T-helper 17 cell (primary cell): ENCODE measurements around the gene CD274. TPM values are rescaled to one million over a fixed set of nuclear protein-coding genes. Genes with fewer than 3 reads are reported as not detected.
"Not testable (repeated sequence)": the region's sequence is repeated elsewhere in the genome, so short reads cannot be mapped to it uniquely, and the experiment has no call there.

Source experiments
- ATAC-seq: fragments of 150-1000 bp; cut with Tn5 transposase; 2 replicates; pipeline ENCODE4 v1.10.0; 2021; ENCODE audit warnings: mild to moderate bottlenecking, moderate library complexity
- DNase-seq, 3 donors: peaks; one replicate each; pipeline versions ENCODE4 v3.0.0 to v3.0.0-alpha.2; 2020 to 2021
- H3K9me3 ChIP-seq: one replicate; pipeline ENCODE4 v1.7.0; 2013; ENCODE audit warnings: low read length, mild to moderate bottlenecking; ENCODE audit not compliant: control insufficient read depth, poor library complexity, severe bottlenecking
- H3K27ac Mint-ChIP-seq: one replicate; pipeline ENCODE4 v1.8.0; 2022; ENCODE audit warnings: mild to moderate bottlenecking, moderate library complexity, mixed read lengths
- H3K27me3 Mint-ChIP-seq: one replicate; pipeline ENCODE4 v1.8.0; 2022; ENCODE audit warnings: mixed read lengths
- H3K36me3 Mint-ChIP-seq: one replicate; pipeline ENCODE4 v1.8.0; 2022; ENCODE audit warnings: low read depth, mixed read lengths
- H3K4me1 Mint-ChIP-seq: one replicate; pipeline ENCODE4 v1.8.0; 2022; ENCODE audit warnings: mild to moderate bottlenecking, mixed read lengths
- H3K4me3 Mint-ChIP-seq: one replicate; pipeline ENCODE4 v1.8.0; 2022; ENCODE audit warnings: mild to moderate bottlenecking, moderate library complexity, mixed read lengths
- total RNA-seq, 4 donors: library from RNA in 2 of 4; stranded (reverse) in 2 of 4; gene quantifications; one replicate each; pipeline ENCODE4 v1.2.3 and lab custom pipeline; 2022 to 2026

Gene CD274
- total RNA-seq, 2 donors from 2014 or later = 4.7 to 6.7 TPM

- H3K9me3 ChIP-seq = no peaks in the 10 kb centered on the region
- ATAC-seq (no peak), DNase-seq (no peak)
- H3K27ac Mint-ChIP-seq = peak overlapping the region; percentile 73
- H3K4me1 Mint-ChIP-seq = peaks cover 19% of the 10 kb centered on the region
- no peaks in the 10 kb centered on the region for H3K27me3 Mint-ChIP-seq
- H3K4me3 Mint-ChIP-seq = no peak overlapping the region
- peaks cover 3% of the 10 kb centered on the region for H3K36me3 Mint-ChIP-seq
Measured at GRCh38 chr9:5460157-5460556, 9.8 kb downstream of the CD274 start.

- peaks cover 13% of the 10 kb centered on the region for H3K36me3 Mint-ChIP-seq
- peak overlapping the region; percentile 55 for H3K27ac Mint-ChIP-seq
- not testable (repeated sequence) for H3K4me3 Mint-ChIP-seq, DNase-seq, ATAC-seq, H3K9me3 ChIP-seq, H3K27me3 Mint-ChIP-seq
- peaks cover 10% of the 10 kb centered on the region for H3K4me1 Mint-ChIP-seq
Measured at GRCh38 chr9:5464831-5465330, 14.5 kb downstream of the CD274 start.

GRCh38 chr9:5466005-5466404 lies 15.7 kb downstream of the CD274 start:
- H3K9me3 ChIP-seq = no peaks in the 10 kb centered on the region
- Mint-ChIP-seq H3K4me3 (no peak overlapping the region), H3K27me3 (no peaks in the 10 kb centered on the region), H3K27ac (peak overlapping the region; percentile 55), H3K36me3 (peaks cover 13% of the 10 kb centered on the region), H3K4me1 (peaks cover 5% of the 10 kb centered on the region)
- no peak for DNase-seq
- no peak for ATAC-seq

GRCh38 chr9:5466766-5467165 lies 16.4 kb downstream of the CD274 start:
- Mint-ChIP-seq H3K27ac (peak overlapping the region; percentile 55), H3K36me3 (peaks cover 13% of the 10 kb centered on the region), H3K27me3 (no peaks in the 10 kb centered on the region)

GRCh38 chr9:5468850-5469249 lies 18.5 kb downstream of the CD274 start:
- no peaks in the 10 kb centered on the region for H3K9me3 ChIP-seq
- Mint-ChIP-seq H3K27me3 (no peaks in the 10 kb centered on the region), H3K4me1 (peaks cover 5% of the 10 kb centered on the region), H3K27ac (peak overlapping the region; percentile 16), H3K4me3 (no peak overlapping the region), H3K36me3 (peaks cover 13% of the 10 kb centered on the region)
- ATAC-seq (no peak), DNase-seq (no peak)

More at GRCh38 chr9:5466766-5467165, 16.4 kb downstream of the CD274 start:
- no peaks in the 10 kb centered on the region for H3K9me3 ChIP-seq
- ATAC-seq = no peak
- no peak for DNase-seq
- Mint-ChIP-seq H3K4me1 (peaks cover 5% of the 10 kb centered on the region), H3K4me3 (no peak overlapping the region)

GRCh38 chr9:5470122-5470521 lies 19.8 kb downstream of the CD274 start:
- H3K27ac Mint-ChIP-seq = peak overlapping the region; percentile 16
- no peak for DNase-seq
- H3K4me3 Mint-ChIP-seq = no peak overlapping the region
- no peaks in the 10 kb centered on the region for H3K27me3 Mint-ChIP-seq
- no peak for ATAC-seq
- H3K9me3 ChIP-seq = no peaks in the 10 kb centered on the region
- peaks cover 5% of the 10 kb centered on the region for H3K4me1 Mint-ChIP-seq
- H3K36me3 Mint-ChIP-seq = peaks cover 13% of the 10 kb centered on the region

GRCh38 chr9:5470816-5471215 lies 20.5 kb downstream of the CD274 start:
- H3K36me3 Mint-ChIP-seq = peaks cover 8% of the 10 kb centered on the region
- H3K4me3 Mint-ChIP-seq = no peak overlapping the region
- no peaks in the 10 kb centered on the region for H3K9me3 ChIP-seq
- DNase-seq (no peak), ATAC-seq (no peak)
- no peaks in the 10 kb centered on the region for H3K27me3 Mint-ChIP-seq
- H3K4me1 Mint-ChIP-seq = peaks cover 5% of the 10 kb centered on the region
- no peak overlapping the region for H3K27ac Mint-ChIP-seq

- H3K27ac Mint-ChIP-seq, H3K4me1 Mint-ChIP-seq, ATAC-seq, DNase-seq, H3K36me3 Mint-ChIP-seq, H3K9me3 ChIP-seq, H3K27me3 Mint-ChIP-seq, H3K4me3 Mint-ChIP-seq: not testable (repeated sequence)
Measured at GRCh38 chr9:5475611-5476010, 25.3 kb downstream of the CD274 start.

- no peak overlapping the region for H3K27ac Mint-ChIP-seq
- ATAC-seq (no peak), DNase-seq (no peak)
- H3K4me1 Mint-ChIP-seq = no peaks in the 10 kb centered on the region
- H3K4me3 Mint-ChIP-seq = no peak overlapping the region
- H3K9me3 ChIP-seq = no peaks in the 10 kb centered on the region
- no peaks in the 10 kb centered on the region for H3K36me3 Mint-ChIP-seq
- no peaks in the 10 kb centered on the region for H3K27me3 Mint-ChIP-seq
Measured at GRCh38 chr9:5478206-5478605, 27.9 kb downstream of the CD274 start.

- Mint-ChIP-seq H3K27ac (no peak overlapping the region), H3K27me3 (no peaks in the 10 kb centered on the region), H3K4me3 (no peak overlapping the region), H3K36me3 (no peaks in the 10 kb centered on the region), H3K4me1 (no peaks in the 10 kb centered on the region)
- ATAC-seq (no peak), DNase-seq (no peak)
- no peaks in the 10 kb centered on the region for H3K9me3 ChIP-seq
Measured at GRCh38 chr9:5479994-5480694, 29.8 kb downstream of the CD274 start.

- no peak for DNase-seq
- no peaks in the 10 kb centered on the region for H3K27me3 Mint-ChIP-seq
- no peak for ATAC-seq
- no peak overlapping the region for H3K27ac Mint-ChIP-seq
- H3K9me3 ChIP-seq = no peaks in the 10 kb centered on the region
- no peaks in the 10 kb centered on the region for H3K36me3 Mint-ChIP-seq
- no peaks in the 10 kb centered on the region for H3K4me1 Mint-ChIP-seq
- no peak overlapping the region for H3K4me3 Mint-ChIP-seq
Measured at GRCh38 chr9:5480919-5481318, 30.6 kb downstream of the CD274 start.

- Mint-ChIP-seq H3K4me3 (no peak overlapping the region), H3K27ac (no peak overlapping the region), H3K4me1 (no peaks in the 10 kb centered on the region), H3K27me3 (no peaks in the 10 kb centered on the region), H3K36me3 (no peaks in the 10 kb centered on the region)
- DNase-seq (no peak), ATAC-seq (no peak)
- H3K9me3 ChIP-seq = no peaks in the 10 kb centered on the region
Measured at GRCh38 chr9:5481322-5482040, 31.1 kb downstream of the CD274 start.

GRCh38 chr9:5482194-5482593 lies 31.9 kb downstream of the CD274 start:
- H3K9me3 ChIP-seq = no peaks in the 10 kb centered on the region
- ATAC-seq (no peak), DNase-seq (no peak)
- Mint-ChIP-seq H3K4me1 (no peaks in the 10 kb centered on the region), H3K4me3 (no peak overlapping the region), H3K36me3 (no peaks in the 10 kb centered on the region), H3K27me3 (no peaks in the 10 kb centered on the region), H3K27ac (no peak overlapping the region)
